Ishikawa (cell line): ENCODE results near the gene HK1.

Source experiments
- CEBPB ChIP-seq: IDR thresholded peaks from 2 replicates; pipeline ENCODE4 v1.6.1; 2012
- CREB1 ChIP-seq: IDR thresholded peaks from 2 replicates; pipeline ENCODE4 v1.6.1; 2012; ENCODE audit warnings: low read depth
- EGR1 ChIP-seq: IDR thresholded peaks from 2 replicates; pipeline ENCODE4 v1.6.1; 2012
- EP300 ChIP-seq: IDR thresholded peaks from 2 replicates; pipeline ENCODE4 v1.6.1; 2012; ENCODE audit warnings: borderline replicate concordance
- FOXM1 ChIP-seq: IDR thresholded peaks from 2 replicates; pipeline ENCODE4 v1.6.1; 2012; ENCODE audit warnings: low read depth, borderline replicate concordance
- NFIC ChIP-seq: IDR thresholded peaks from 2 replicates; pipeline ENCODE4 v1.6.1; 2012
- RAD21 ChIP-seq: IDR thresholded peaks from 2 replicates; pipeline ENCODE4 v1.6.1; 2012; ENCODE audit warnings: low read depth
- REST ChIP-seq: IDR thresholded peaks from 2 replicates; pipeline ENCODE4 v1.6.1; 2012; ENCODE audit warnings: low read depth, mild to moderate bottlenecking
- TAF1 ChIP-seq: IDR thresholded peaks from 2 replicates; pipeline ENCODE4 v1.6.1; 2012; ENCODE audit warnings: low read depth, mild to moderate bottlenecking
- TCF12 ChIP-seq: IDR thresholded peaks from 2 replicates; pipeline ENCODE4 v1.6.1; 2012; ENCODE audit warnings: low read depth
- TEAD4 ChIP-seq: IDR thresholded peaks from 2 replicates; pipeline ENCODE4 v1.6.1; 2012
- YY1 ChIP-seq: IDR thresholded peaks from 2 replicates; pipeline ENCODE4 v1.6.1; 2012; ENCODE audit warnings: low read depth
- ZBTB7A ChIP-seq: IDR thresholded peaks from 2 replicates; pipeline ENCODE4 v1.6.1; 2012; ENCODE audit warnings: low read depth
- TF ChIP-seq, protein P1 (sequence below): IDR thresholded peaks from 2 replicates; pipeline ENCODE4 v1.6.1; 2012
- TF ChIP-seq, protein P2 (sequence below): IDR thresholded peaks from 2 replicates; pipeline ENCODE4 v1.6.1; 2012

HK1 gene

GRCh38 chr10:69366738-69367137, 88.4 kb downstream of the HK1 start:
- TF ChIP-seq TEAD4: no peak
- no peak for TF ChIP-seq TCF12
- TF ChIP-seq, protein P1, sequence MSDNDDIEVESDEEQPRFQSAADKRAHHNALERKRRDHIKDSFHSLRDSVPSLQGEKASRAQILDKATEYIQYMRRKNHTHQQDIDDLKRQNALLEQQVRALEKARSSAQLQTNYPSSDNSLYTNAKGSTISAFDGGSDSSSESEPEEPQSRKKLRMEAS: no peak
- no peak for TF ChIP-seq CEBPB
- no peak for TF ChIP-seq RAD21
- no peak for TF ChIP-seq CREB1

GRCh38 chr10:69367469-69367868, 89.2 kb downstream of the HK1 start:
- TF ChIP-seq, protein P1: no peak
- no peak for TF ChIP-seq TCF12
- TF ChIP-seq EP300: no peak
- TF ChIP-seq TEAD4: no peak
- TF ChIP-seq ZBTB7A: no peak
- no peak for TF ChIP-seq CEBPB
- no peak for TF ChIP-seq TAF1
- TF ChIP-seq YY1: no peak
- TF ChIP-seq RAD21: no peak
- no peak for TF ChIP-seq REST

DNA sequence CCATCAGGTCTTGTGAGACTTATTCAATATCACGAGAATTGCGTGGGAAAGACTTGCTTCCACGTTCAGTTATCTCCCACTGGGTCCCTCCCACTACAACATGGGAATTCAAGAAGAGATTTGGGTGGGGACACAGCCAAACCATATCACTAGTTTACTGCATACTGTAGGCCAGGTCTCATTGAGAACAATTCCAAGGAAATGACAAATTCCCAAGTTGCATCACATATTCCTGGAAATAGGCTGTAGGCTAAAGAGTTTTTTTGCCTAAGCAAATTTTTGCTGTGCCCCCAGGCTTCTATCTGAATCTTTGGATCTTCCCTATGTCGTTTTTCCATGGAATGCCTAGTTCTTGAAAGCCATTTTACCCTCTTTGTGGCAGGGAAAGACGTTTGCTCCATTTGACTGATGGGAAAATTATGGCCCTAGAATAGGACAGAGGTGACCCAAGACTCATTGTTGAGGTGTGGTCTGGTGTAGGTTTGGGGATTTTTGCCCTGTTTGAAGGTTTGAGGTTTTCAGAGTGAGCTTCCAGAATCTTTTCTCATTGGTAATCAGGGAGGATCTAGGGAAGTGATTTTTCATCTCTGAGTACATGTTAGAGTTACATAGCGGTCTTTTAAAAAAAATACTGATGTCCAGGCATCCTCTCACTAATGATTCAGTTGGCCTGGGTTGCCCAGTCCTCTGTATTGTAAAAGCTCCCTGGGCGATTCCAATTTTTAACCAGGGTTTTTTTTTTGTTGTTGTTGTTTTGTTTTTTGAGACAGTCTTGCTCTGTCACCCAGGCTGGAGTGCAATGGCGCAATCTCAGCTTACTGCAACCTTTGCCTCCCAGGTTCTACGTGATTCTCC, 94.1 kb downstream of the HK1 start:
- TF ChIP-seq CEBPB: no peak
- TF ChIP-seq, protein P1: no peak
- no peak for TF ChIP-seq NFIC
- no peak for TF ChIP-seq REST
- no peak for TF ChIP-seq ZBTB7A
- no peak for TF ChIP-seq EGR1
- TF ChIP-seq RAD21: no peak

GRCh38 chr10:69374242-69374641, 95.9 kb downstream of the HK1 start:
- no peak for TF ChIP-seq YY1
- TF ChIP-seq, protein P2, sequence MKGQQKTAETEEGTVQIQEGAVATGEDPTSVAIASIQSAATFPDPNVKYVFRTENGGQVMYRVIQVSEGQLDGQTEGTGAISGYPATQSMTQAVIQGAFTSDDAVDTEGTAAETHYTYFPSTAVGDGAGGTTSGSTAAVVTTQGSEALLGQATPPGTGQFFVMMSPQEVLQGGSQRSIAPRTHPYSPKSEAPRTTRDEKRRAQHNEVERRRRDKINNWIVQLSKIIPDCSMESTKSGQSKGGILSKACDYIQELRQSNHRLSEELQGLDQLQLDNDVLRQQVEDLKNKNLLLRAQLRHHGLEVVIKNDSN: no peak
- TF ChIP-seq FOXM1: no peak
- TF ChIP-seq RAD21: no peak
- TF ChIP-seq CREB1: no peak
- TF ChIP-seq TCF12: no peak
- TF ChIP-seq TAF1: no peak
- TF ChIP-seq EP300: no peak

GRCh38 chr10:69374931-69375306, 96.6 kb downstream of the HK1 start:
- TF ChIP-seq, protein P1: no peak
- TF ChIP-seq ZBTB7A (no peak), EGR1 (no peak), RAD21 (no peak), CREB1 (no peak), NFIC (no peak), TAF1 (no peak), TCF12 (no peak), REST (no peak), CEBPB (no peak), YY1 (no peak), FOXM1 (no peak), TEAD4 (no peak)
- TF ChIP-seq, protein P2: no peak
